Activated T-cell treated with anti-CD3 and anti-CD28 coated beads, Interleukin-2, amount 50 U/mL, for 4 hours (primary cell): Measurements from ENCODE around the gene MNS1. TPM values are rescaled to one million over a fixed set of nuclear protein-coding genes. Genes with fewer than 3 reads are reported as not detected.
A peak's percentile ranks its signal among the peaks of the same experiment; 100 is the strongest.
"Not testable (repeated sequence)": the region's sequence is repeated elsewhere in the genome, so short reads cannot be mapped to it uniquely, and the experiment has no call there.

Source experiments
- ATAC-seq, 2 donors: fragments of 200-7000 bp; cut with Tn5 transposase; one replicate each; pipeline ENCODE4 v1.10.0; 2021
- DNase-seq: peaks from one replicate; pipeline ENCODE4 v3.0.0-alpha.2; 2020
- H3K27me3 Mint-ChIP-seq: one replicate; pipeline ENCODE4 v1.8.0; 2021; ENCODE audit warnings: low read depth, mixed read lengths
- H3K36me3 Mint-ChIP-seq: one replicate; pipeline ENCODE4 v1.8.0; 2022; ENCODE audit warnings: mixed read lengths; ENCODE audit not compliant: insufficient read depth
- H3K4me1 Mint-ChIP-seq: one replicate; pipeline ENCODE4 v1.8.0; 2021; ENCODE audit warnings: low read depth, mixed read lengths
- H3K4me3 Mint-ChIP-seq: one replicate; pipeline ENCODE4 v1.8.0; 2021; ENCODE audit warnings: mild to moderate bottlenecking, moderate library complexity, mixed read lengths
- H3K9me3 Mint-ChIP-seq: one replicate; pipeline ENCODE4 v1.8.0; 2021; ENCODE audit warnings: mixed read lengths
- total RNA-seq, 3 donors: library from RNA; stranded (reverse); gene quantifications; one replicate each; pipeline ENCODE4 v1.2.1, GENCODE V29; 2021

Gene MNS1
- total RNA-seq, 3 donors from 2014 or later: 0.19 to 0.30 TPM; not detected in 1

- Mint-ChIP-seq H3K4me3 (no peak overlapping the region), H3K27me3 (peaks cover 5% of the 10 kb centered on the region), H3K9me3 (peaks cover 7% of the 10 kb centered on the region), H3K4me1 (no peaks in the 10 kb centered on the region), H3K36me3 (peaks cover 3% of the 10 kb centered on the region)
- ATAC-seq (no peak), DNase-seq (no peak)
Observed at GRCh38 chr15:56425276-56425675, 39.7 kb downstream of the MNS1 start.

GRCh38 chr15:56413114-56413733 lies 51.7 kb downstream of the MNS1 start:
- not testable (repeated sequence) for ATAC-seq, H3K4me1 Mint-ChIP-seq, H3K4me3 Mint-ChIP-seq, H3K36me3 Mint-ChIP-seq, H3K27me3 Mint-ChIP-seq, H3K9me3 Mint-ChIP-seq, DNase-seq

- ATAC-seq: no peak
- DNase-seq: no peak
- no peaks in the 10 kb centered on the region for H3K9me3 Mint-ChIP-seq
- no peak overlapping the region for H3K4me3 Mint-ChIP-seq
- no peaks in the 10 kb centered on the region for H3K4me1 Mint-ChIP-seq
- no peaks in the 10 kb centered on the region for H3K36me3 Mint-ChIP-seq
- no peaks in the 10 kb centered on the region for H3K27me3 Mint-ChIP-seq
Observed at GRCh38 chr15:56411122-56411749, 53.7 kb downstream of the MNS1 start.

- Mint-ChIP-seq H3K4me3 (no peak overlapping the region), H3K9me3 (no peaks in the 10 kb centered on the region), H3K4me1 (no peaks in the 10 kb centered on the region), H3K27me3 (no peaks in the 10 kb centered on the region), H3K36me3 (no peaks in the 10 kb centered on the region)
- ATAC-seq: no peak
- no peak for DNase-seq
Observed at GRCh38 chr15:56410721-56411120, 54.2 kb downstream of the MNS1 start.

GRCh38 chr15:56399209-56399608 lies 65.7 kb downstream of the MNS1 start:
- H3K4me3 Mint-ChIP-seq, H3K4me1 Mint-ChIP-seq, H3K36me3 Mint-ChIP-seq, DNase-seq, H3K9me3 Mint-ChIP-seq, ATAC-seq: not testable (repeated sequence)
- H3K27me3 Mint-ChIP-seq: peaks cover 20% of the 10 kb centered on the region

- not testable (repeated sequence) for H3K9me3 Mint-ChIP-seq, H3K4me1 Mint-ChIP-seq, DNase-seq, H3K4me3 Mint-ChIP-seq, ATAC-seq, H3K36me3 Mint-ChIP-seq
- peaks cover 20% of the 10 kb centered on the region for H3K27me3 Mint-ChIP-seq
Observed at GRCh38 chr15:56397325-56397724, 67.6 kb downstream of the MNS1 start.

GRCh38 chr15:56394909-56395308 lies 70.0 kb downstream of the MNS1 start:
- H3K27me3 Mint-ChIP-seq: peaks cover 16% of the 10 kb centered on the region
- H3K4me3 Mint-ChIP-seq: no peak overlapping the region
- H3K36me3 Mint-ChIP-seq: no peaks in the 10 kb centered on the region
- H3K9me3 Mint-ChIP-seq: no peaks in the 10 kb centered on the region
- ATAC-seq (no peak), DNase-seq (no peak)
- H3K4me1 Mint-ChIP-seq: no peaks in the 10 kb centered on the region

GRCh38 chr15:56393277-56393676 lies 71.7 kb downstream of the MNS1 start:
- H3K27me3 Mint-ChIP-seq: peaks cover 8% of the 10 kb centered on the region
- H3K4me1 Mint-ChIP-seq: no peaks in the 10 kb centered on the region
- no peaks in the 10 kb centered on the region for H3K36me3 Mint-ChIP-seq
- H3K4me3 Mint-ChIP-seq: no peak overlapping the region
- no peaks in the 10 kb centered on the region for H3K9me3 Mint-ChIP-seq
- DNase-seq (no peak), ATAC-seq (no peak)

GRCh38 chr15:56390739-56391267 lies 74.1 kb downstream of the MNS1 start:
- Mint-ChIP-seq H3K27me3 (peaks cover 4% of the 10 kb centered on the region), H3K36me3 (no peaks in the 10 kb centered on the region), H3K9me3 (no peaks in the 10 kb centered on the region), H3K4me3 (no peak overlapping the region), H3K4me1 (no peaks in the 10 kb centered on the region)
- DNase-seq (no peak), ATAC-seq (peak in 1 of 2 donors; percentile 41)

- H3K27me3 Mint-ChIP-seq: peaks cover 2% of the 10 kb centered on the region
- no peaks in the 10 kb centered on the region for H3K36me3 Mint-ChIP-seq
Observed at GRCh38 chr15:56385908-56386307, 79.0 kb downstream of the MNS1 start.

GRCh38 chr15:56383010-56383409 lies 81.9 kb downstream of the MNS1 start:
- Mint-ChIP-seq H3K27me3 (no peaks in the 10 kb centered on the region), H3K4me1 (no peaks in the 10 kb centered on the region), H3K4me3 (no peak overlapping the region), H3K9me3 (peaks cover 26% of the 10 kb centered on the region), H3K36me3 (peaks cover 5% of the 10 kb centered on the region)
- ATAC-seq: no peak
- DNase-seq: no peak

More at GRCh38 chr15:56385908-56386307, 79.0 kb downstream of the MNS1 start:
- Mint-ChIP-seq H3K9me3 (peaks cover 4% of the 10 kb centered on the region), H3K4me1 (no peaks in the 10 kb centered on the region), H3K4me3 (no peak overlapping the region)
- DNase-seq (no peak), ATAC-seq (no peak)

Other genes starting within 250 kb of the MNS1 start
- gene RFX7, start 221.3 kb downstream of the MNS1 start, total RNA-seq: 10 to 100 TPM; 15.3 to 17.5 (median 17.3) TPM
- 1 to 10 TPM in 1 of 3 donors, under 1 TPM in 2; 0.63 to 1.1 (median 0.94) TPM for gene TEX9, start 99.7 kb downstream of the MNS1 start, total RNA-seq